ENCODE data around the gene ZDHHC3.
A peak's percentile ranks its signal among the peaks of the same experiment; 100 is the strongest.

The ZDHHC3 gene

DNA sequence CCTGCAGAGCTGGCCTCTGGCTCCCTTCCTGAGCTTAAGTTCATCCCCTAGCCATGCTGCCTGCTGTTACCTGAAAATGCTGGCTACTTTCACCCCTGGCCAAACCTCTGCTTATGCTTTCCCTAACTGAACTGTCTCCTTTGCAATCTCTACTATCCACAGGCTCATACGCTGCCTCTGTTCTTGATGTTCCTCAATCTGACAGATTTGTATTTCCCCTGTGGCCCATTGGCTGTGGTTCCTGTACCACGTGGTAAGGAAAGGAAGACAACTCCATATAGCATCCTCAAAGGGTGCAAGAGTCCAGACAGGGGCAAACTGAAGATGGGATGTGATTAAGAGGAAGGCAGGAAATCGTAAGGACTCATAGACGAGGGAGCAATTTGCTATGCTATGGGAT lies 68.4 kb downstream of the ZDHHC3 start:
- H4K12ac ChIP-seq (ENCODE audit: low read depth, low read length): no peak overlapping the region
- H3K36me3 ChIP-seq (ENCODE audit: control insufficient read depth in 1 of 2, insufficient read depth in 2 of 2, low read length in 2 of 2): no peaks in the 10 kb centered on the region
- H4K91ac ChIP-seq (ENCODE audit: low read depth, low read length): no peak overlapping the region
- H3K9ac ChIP-seq (ENCODE audit: low read length): no peak overlapping the region
- no peak overlapping the region for H3K27ac ChIP-seq (ENCODE audit: low read depth, low read length)
- no peaks in the 10 kb centered on the region for H3K27me3 ChIP-seq (ENCODE audit: insufficient read depth, low read length)
- no peak overlapping the region for H3K18ac ChIP-seq (ENCODE audit: low read length)
- H3K79me1 ChIP-seq (ENCODE audit: low read length): peaks cover 3% of the 10 kb centered on the region
- no peak overlapping the region for H4K8ac ChIP-seq (ENCODE audit: low read depth, low read length)
- peaks cover 6% of the 10 kb centered on the region for H3K9me3 ChIP-seq (ENCODE audit: insufficient read depth, low read depth, low read length)
- no peak overlapping the region for H3K4me3 ChIP-seq (ENCODE audit: low read depth, low read length)
- H3K4me2 ChIP-seq (ENCODE audit: low read length): no peak overlapping the region
- no peak overlapping the region for H3K23ac ChIP-seq (ENCODE audit: low read length)
- no peak overlapping the region for H2AK5ac ChIP-seq (ENCODE audit: low read length)
- H3K14ac ChIP-seq (ENCODE audit: low read length): no peak overlapping the region
- H2BK120ac ChIP-seq (ENCODE audit: insufficient read depth, low read length, poor library complexity): no peak overlapping the region
- H2BK12ac ChIP-seq (ENCODE audit: low read length): no peak overlapping the region
- peaks cover 7 to 11% of the 10 kb centered on the region in 2 experiments for H3K4me1 ChIP-seq (ENCODE audit: control insufficient read depth in 1 of 2, insufficient read depth in 2 of 2, low read length in 2 of 2)
- DNase-seq: no peak
- H2AFZ ChIP-seq (ENCODE audit: insufficient read depth, low read length, poor library complexity): no peak overlapping the region
- H3K4ac ChIP-seq (ENCODE audit: low read depth, low read length): no peak overlapping the region
- no peak overlapping the region for H2BK5ac ChIP-seq (ENCODE audit: low read depth, low read length, poor library complexity)
- no peaks in the 10 kb centered on the region for H3K79me2 ChIP-seq (ENCODE audit: control insufficient read depth, insufficient read depth, low read length, poor library complexity)
- WGBS (ENCODE audit: extremely low coverage, insufficient coverage, insufficient read length): no CpG with 5 or more reads among the region's 4 CpGs

GRCh38 chr3:44906997-44907396 lies 69.0 kb downstream of the ZDHHC3 start:
- Histone ChIP-seq H2BK12ac (ENCODE audit: low read length) (no peak overlapping the region), H3K23ac (ENCODE audit: low read length) (no peak overlapping the region), H2BK120ac (ENCODE audit: insufficient read depth, low read length, poor library complexity) (no peak overlapping the region), H3K36me3 (ENCODE audit: control insufficient read depth in 1 of 2, insufficient read depth in 2 of 2, low read length in 2 of 2) (no peaks in the 10 kb centered on the region), H3K4ac (ENCODE audit: low read depth, low read length) (no peak overlapping the region), H2BK5ac (ENCODE audit: low read depth, low read length, poor library complexity) (no peak overlapping the region), H3K79me2 (ENCODE audit: control insufficient read depth, insufficient read depth, low read length, poor library complexity) (no peaks in the 10 kb centered on the region), H3K79me1 (ENCODE audit: low read length) (peaks cover 3% of the 10 kb centered on the region), H3K18ac (ENCODE audit: low read length) (no peak overlapping the region), H3K4me3 (ENCODE audit: low read depth, low read length) (no peak overlapping the region), H3K9me3 (ENCODE audit: insufficient read depth, low read depth, low read length) (peaks cover 6% of the 10 kb centered on the region), H3K4me1 (ENCODE audit: control insufficient read depth in 1 of 2, insufficient read depth in 2 of 2, low read length in 2 of 2) (peaks cover 7 to 13% of the 10 kb centered on the region in 2 experiments), H4K12ac (ENCODE audit: low read depth, low read length) (no peak overlapping the region), H2AK5ac (ENCODE audit: low read length) (no peak overlapping the region), H3K27me3 (ENCODE audit: insufficient read depth, low read length) (no peaks in the 10 kb centered on the region), H3K14ac (ENCODE audit: low read length) (no peak overlapping the region), H3K4me2 (ENCODE audit: low read length) (no peak overlapping the region), H4K91ac (ENCODE audit: low read depth, low read length) (no peak overlapping the region), H3K27ac (ENCODE audit: low read depth, low read length) (no peak overlapping the region), H2AFZ (ENCODE audit: insufficient read depth, low read length, poor library complexity) (no peak overlapping the region), H3K9ac (ENCODE audit: low read length) (no peak overlapping the region), H4K8ac (ENCODE audit: low read depth, low read length) (no peak overlapping the region)
- WGBS (ENCODE audit: extremely low coverage, insufficient coverage, insufficient read length): no CpG with 5 or more reads among the region's 4 CpGs
- DNase-seq: no peak

DNA sequence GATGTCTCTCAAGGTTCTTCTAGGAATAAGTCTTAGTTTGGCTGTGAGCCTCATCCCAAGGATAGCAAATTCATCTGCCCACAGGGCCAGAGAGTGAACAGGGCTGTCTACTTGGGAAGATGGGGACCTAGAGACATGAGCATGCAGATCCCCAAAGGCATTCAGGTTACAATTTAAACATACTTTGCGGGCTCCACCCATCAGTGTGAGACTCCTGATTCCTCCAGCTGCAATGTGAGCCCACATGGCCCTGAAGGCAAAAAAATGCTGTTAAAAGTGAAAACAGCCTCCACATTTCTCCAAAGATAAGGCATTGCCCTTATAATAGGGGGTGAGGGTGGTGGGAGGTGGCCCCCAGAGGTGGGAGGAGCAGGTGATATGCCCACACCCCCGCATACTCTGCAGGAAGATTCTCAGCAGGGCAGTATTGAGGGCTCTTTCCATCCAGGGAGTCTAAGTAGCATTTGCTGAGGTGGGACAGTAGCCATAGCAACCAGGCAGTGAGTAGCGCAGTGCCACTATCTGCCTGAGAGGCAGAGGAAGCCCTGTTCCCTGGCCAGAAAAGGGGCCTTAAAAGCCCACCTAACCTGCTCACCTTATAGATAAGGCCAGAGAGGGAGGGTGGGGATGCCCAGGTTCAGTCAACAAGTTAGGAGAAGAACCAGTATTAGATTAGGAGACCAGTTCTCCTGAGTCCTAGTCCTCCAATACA lies 70.4 kb downstream of the ZDHHC3 start:
- peaks cover 3% of the 10 kb centered on the region for H3K79me1 ChIP-seq (ENCODE audit: low read length)
- no peak overlapping the region for H2BK12ac ChIP-seq (ENCODE audit: low read length)
- H3K9ac ChIP-seq (ENCODE audit: low read length): no peak overlapping the region
- H4K8ac ChIP-seq (ENCODE audit: low read depth, low read length): no peak overlapping the region
- no peaks in the 10 kb centered on the region for H3K36me3 ChIP-seq (ENCODE audit: control insufficient read depth in 1 of 2, insufficient read depth in 2 of 2, low read length in 2 of 2)
- no peak overlapping the region for H4K91ac ChIP-seq (ENCODE audit: low read depth, low read length)
- no peak overlapping the region for H2BK120ac ChIP-seq (ENCODE audit: insufficient read depth, low read length, poor library complexity)
- no peak overlapping the region for H3K4me2 ChIP-seq (ENCODE audit: low read length)
- no CpG with 5 or more reads among the region's 3 CpGs for WGBS (ENCODE audit: extremely low coverage, insufficient coverage, insufficient read length)
- H3K14ac ChIP-seq (ENCODE audit: low read length): no peak overlapping the region
- H3K4me3 ChIP-seq (ENCODE audit: low read depth, low read length): no peak overlapping the region
- H2AFZ ChIP-seq (ENCODE audit: insufficient read depth, low read length, poor library complexity): no peak overlapping the region
- no peak overlapping the region for H3K23ac ChIP-seq (ENCODE audit: low read length)
- no peak overlapping the region for H2AK5ac ChIP-seq (ENCODE audit: low read length)
- no peaks in the 10 kb centered on the region for H3K79me2 ChIP-seq (ENCODE audit: control insufficient read depth, insufficient read depth, low read length, poor library complexity)
- H3K18ac ChIP-seq (ENCODE audit: low read length): no peak overlapping the region
- H3K27me3 ChIP-seq (ENCODE audit: insufficient read depth, low read length): no peaks in the 10 kb centered on the region
- H3K27ac ChIP-seq (ENCODE audit: low read depth, low read length): no peak overlapping the region
- H3K4me1 ChIP-seq (ENCODE audit: control insufficient read depth in 1 of 2, insufficient read depth in 2 of 2, low read length in 2 of 2): peaks cover 7 to 16% of the 10 kb centered on the region in 2 experiments
- H2BK5ac ChIP-seq (ENCODE audit: low read depth, low read length, poor library complexity): no peak overlapping the region
- no peak overlapping the region for H3K4ac ChIP-seq (ENCODE audit: low read depth, low read length)
- DNase-seq: peak; percentile 56 to 81
- H4K12ac ChIP-seq (ENCODE audit: low read depth, low read length): no peak overlapping the region
- peaks cover 8% of the 10 kb centered on the region for H3K9me3 ChIP-seq (ENCODE audit: insufficient read depth, low read depth, low read length)

DNA sequence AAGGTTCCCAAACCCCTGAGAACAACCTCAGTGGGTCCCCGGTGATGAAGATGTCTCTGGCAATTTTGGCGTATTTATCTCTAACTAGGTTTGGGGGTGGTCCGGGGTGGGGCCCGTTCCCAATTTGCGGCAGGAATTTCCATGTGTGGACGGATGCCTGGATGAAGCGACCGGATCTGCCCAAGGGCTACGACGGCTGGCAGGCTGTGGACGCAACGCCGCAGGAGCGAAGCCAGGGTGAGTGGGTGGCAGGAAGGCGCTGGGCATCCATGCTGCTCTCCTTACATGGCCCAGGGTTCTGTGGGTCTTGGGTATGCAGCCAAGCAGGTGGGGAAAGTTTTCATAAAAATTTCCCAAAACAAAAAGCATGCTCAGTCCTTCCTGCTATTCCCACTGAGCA lies 72.2 kb downstream of the ZDHHC3 start:
- H3K27me3 ChIP-seq (ENCODE audit: insufficient read depth, low read length): no peaks in the 10 kb centered on the region
- no peak overlapping the region for H4K12ac ChIP-seq (ENCODE audit: low read depth, low read length)
- H2BK120ac ChIP-seq (ENCODE audit: insufficient read depth, low read length, poor library complexity): no peak overlapping the region
- H3K4me3 ChIP-seq (ENCODE audit: low read depth, low read length): no peak overlapping the region
- H3K18ac ChIP-seq (ENCODE audit: low read length): peak overlapping the region; percentile 53
- H4K8ac ChIP-seq (ENCODE audit: low read depth, low read length): no peak overlapping the region
- no peaks in the 10 kb centered on the region for H3K79me2 ChIP-seq (ENCODE audit: control insufficient read depth, insufficient read depth, low read length, poor library complexity)
- no peak overlapping the region for H3K4ac ChIP-seq (ENCODE audit: low read depth, low read length)
- no peak overlapping the region for H3K23ac ChIP-seq (ENCODE audit: low read length)
- peak overlapping the region; percentile 73 for H2AK5ac ChIP-seq (ENCODE audit: low read length)
- WGBS (ENCODE audit: extremely low coverage, insufficient coverage, insufficient read length): no CpG with 5 or more reads among the region's 15 CpGs
- H3K9me3 ChIP-seq (ENCODE audit: insufficient read depth, low read depth, low read length): peaks cover 8% of the 10 kb centered on the region
- H3K27ac ChIP-seq (ENCODE audit: low read depth, low read length): no peak overlapping the region
- DNase-seq: no peak
- no peak overlapping the region for H2AFZ ChIP-seq (ENCODE audit: insufficient read depth, low read length, poor library complexity)
- peak overlapping the region; percentile 16 for H4K91ac ChIP-seq (ENCODE audit: low read depth, low read length)
- H3K79me1 ChIP-seq (ENCODE audit: low read length): peaks cover 3% of the 10 kb centered on the region
- H3K9ac ChIP-seq (ENCODE audit: low read length): no peak overlapping the region
- no peak overlapping the region for H3K14ac ChIP-seq (ENCODE audit: low read length)
- H2BK5ac ChIP-seq (ENCODE audit: low read depth, low read length, poor library complexity): peak overlapping the region; percentile 35
- peak overlapping the region; percentile 73 for H2BK12ac ChIP-seq (ENCODE audit: low read length)
- no peak overlapping the region for H3K4me2 ChIP-seq (ENCODE audit: low read length)
- H3K36me3 ChIP-seq (ENCODE audit: control insufficient read depth in 1 of 2, insufficient read depth in 2 of 2, low read length in 2 of 2): no peaks in the 10 kb centered on the region
- peaks cover 10 to 22% of the 10 kb centered on the region in 2 experiments for H3K4me1 ChIP-seq (ENCODE audit: control insufficient read depth in 1 of 2, insufficient read depth in 2 of 2, low read length in 2 of 2)
